ENCODE data around the gene OR6C6. TPM values are rescaled to one million over a fixed set of nuclear protein-coding genes. Genes with fewer than 3 reads are reported as not detected.

OR6C6 gene
- not detected in 5 replicates for total RNA-seq (2022; extraction: Qiagen RNA extraction; ENCODE audit: low read depth)

DNA sequence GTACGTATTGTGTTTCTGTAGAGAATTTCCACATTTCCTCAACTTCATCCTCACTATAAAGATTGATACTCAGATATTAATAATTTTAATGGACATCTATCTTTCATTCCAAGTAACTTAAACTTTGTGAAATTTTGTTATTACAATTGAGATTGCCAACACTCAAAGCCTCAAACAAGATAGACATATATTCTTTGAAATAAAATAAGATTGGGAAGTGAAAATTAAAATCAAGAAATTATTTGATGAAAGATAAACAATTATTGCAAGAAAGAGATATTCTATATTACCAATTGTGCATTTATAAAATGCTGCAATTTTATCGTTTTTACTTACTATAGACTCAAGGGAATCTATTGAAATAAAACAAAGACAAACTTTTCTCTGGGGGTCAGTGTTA lies at the start of gene OR6C6:
Gene OR6C6, minus strand, starts transcription at position 101 of the 400 bp plus-strand sequence. CDS start 1,337 bp downstream, outside the sequence.

DNA sequence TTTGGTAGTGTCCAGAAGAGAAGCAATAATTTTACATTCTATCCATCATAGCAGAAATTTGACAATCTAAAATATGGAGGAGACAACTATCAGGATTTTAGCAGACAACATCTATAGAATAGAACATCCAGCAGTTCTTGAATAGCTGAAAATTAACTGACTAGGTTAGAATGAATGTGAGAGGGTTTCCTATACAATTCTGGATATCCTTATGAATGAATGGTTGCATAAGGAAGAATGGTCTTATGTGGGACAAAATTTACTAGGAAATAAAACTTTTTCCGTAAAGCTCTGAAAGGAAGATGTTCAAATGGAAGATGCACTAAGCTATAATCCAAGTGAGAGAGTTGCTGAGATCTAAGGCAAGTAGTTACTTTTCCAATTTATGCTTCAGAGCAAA lies 34.1 kb upstream of the OR6C6 start, which contains the start of gene OR6C3:
Gene OR6C3, plus strand, starts transcription at position 301 of the 400 bp plus-strand sequence. CDS start 955 bp downstream, outside the sequence.

DNA sequence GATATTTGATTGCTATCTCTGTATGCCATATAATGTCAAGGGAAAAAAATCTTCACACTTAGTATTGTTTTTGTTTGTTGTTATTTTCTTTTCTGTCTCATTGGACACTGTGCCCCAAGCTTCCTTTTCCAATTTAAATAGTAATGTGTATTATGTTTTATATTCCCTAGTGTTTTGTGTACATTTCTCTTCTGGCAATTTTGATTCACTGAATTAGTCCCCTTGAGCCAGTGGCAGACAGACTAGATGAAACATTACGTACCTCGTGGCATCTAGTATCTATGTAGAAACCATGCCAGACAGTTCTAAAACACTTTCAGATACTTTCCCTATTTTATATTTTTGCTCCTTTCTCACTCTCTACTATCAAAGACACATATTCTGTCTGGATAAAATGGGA lies 17.7 kb upstream of the OR6C6 start, which contains the start of gene OR6C1:
Gene OR6C1, plus strand, starts transcription at position 301 of the 400 bp plus-strand sequence. CDS start 6,257 bp downstream, outside the sequence.

DNA sequence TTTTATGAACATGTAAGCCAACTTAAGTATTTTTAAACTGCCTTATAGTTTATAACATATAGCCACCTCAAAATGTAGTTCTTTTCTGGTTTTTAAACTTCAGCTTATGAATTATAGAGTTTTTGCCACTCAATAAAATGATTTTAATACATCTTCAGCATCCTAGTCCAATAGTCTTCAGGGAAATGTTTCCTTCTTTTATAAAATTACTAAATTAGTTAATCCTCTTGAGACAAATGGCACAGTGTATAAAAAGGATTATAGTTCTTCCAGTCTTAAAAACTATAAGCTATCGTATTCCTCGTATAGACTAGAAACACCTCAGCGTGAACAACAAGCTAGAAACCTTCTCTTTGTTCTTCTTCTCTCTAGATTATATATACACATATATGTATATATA lies 52.1 kb downstream of the OR6C6 start, which contains the start of gene OR6C74:
Gene OR6C74, plus strand, starts transcription at position 301 of the 400 bp plus-strand sequence. CDS start 2,679 bp downstream, outside the sequence.

Other genes with a start within 250 kb of the OR6C6 start
- gene OR9K2, start 170.2 kb downstream of the OR6C6 start, total RNA-seq (2022; extraction: Qiagen RNA extraction; ENCODE audit: low read depth) = not detected in 5 replicates
- not detected in 5 replicates for gene OR10A7, start 75.5 kb downstream of the OR6C6 start, total RNA-seq (2022; extraction: Qiagen RNA extraction; ENCODE audit: low read depth)
- gene OR6C74, start 52.0 kb downstream of the OR6C6 start, total RNA-seq (2022; extraction: Qiagen RNA extraction; ENCODE audit: low read depth) = not detected in 5 replicates
- gene OR6C1, start 17.8 kb upstream of the OR6C6 start, total RNA-seq (2022; extraction: Qiagen RNA extraction; ENCODE audit: low read depth) = not detected in 5 replicates
- gene OR6C3, start 34.2 kb upstream of the OR6C6 start, total RNA-seq (2022; extraction: Qiagen RNA extraction; ENCODE audit: low read depth) = not detected in 5 replicates
- gene OR6C75, start 66.4 kb upstream of the OR6C6 start, total RNA-seq (2022; extraction: Qiagen RNA extraction; ENCODE audit: low read depth) = not detected in 5 replicates
- not detected in 5 replicates for gene OR6C65, start 104.0 kb upstream of the OR6C6 start, total RNA-seq (2022; extraction: Qiagen RNA extraction; ENCODE audit: low read depth)
- not detected in 5 replicates for gene OR6C76, start 129.7 kb upstream of the OR6C6 start, total RNA-seq (2022; extraction: Qiagen RNA extraction; ENCODE audit: low read depth)
- gene OR6C2, start 147.5 kb upstream of the OR6C6 start, total RNA-seq (2022; extraction: Qiagen RNA extraction; ENCODE audit: low read depth) = not detected in 5 replicates
- not detected in 5 replicates for gene OR6C70, start 173.6 kb upstream of the OR6C6 start, total RNA-seq (2022; extraction: Qiagen RNA extraction; ENCODE audit: low read depth)
- not detected in 5 replicates for gene OR6C68, start 195.8 kb upstream of the OR6C6 start, total RNA-seq (2022; extraction: Qiagen RNA extraction; ENCODE audit: low read depth)